Measurements from ENCODE around the gene CST11. TPM values are rescaled to one million over a fixed set of nuclear protein-coding genes. Genes with fewer than 3 reads are reported as not detected.
"Not testable (repeated sequence)": the region's sequence is repeated elsewhere in the genome, so short reads cannot be mapped to it uniquely, and the experiment has no call there.

The CST11 gene
- polyA plus RNA-seq, 1 donor (not counting 4 experiments of a cell fraction or from before 2014, with no cell fraction given) = not detected

GRCh38 chr20:23475395-23475794, 22.7 kb upstream of the CST11 start:
- H3K4me2 ChIP-seq (ENCODE audit: control insufficient read depth, extremely low read depth, insufficient read depth, low read depth, low read length) = no peak overlapping the region
- no peak overlapping the region for H2AFZ ChIP-seq (ENCODE audit: control insufficient read depth, low read length)
- no peak overlapping the region for H3K4me3 ChIP-seq (ENCODE audit: control insufficient read depth in 2 of 3, extremely low read depth in 1 of 3, insufficient read depth in 2 of 3, low read depth in 1 of 3, low read length in 3 of 3)
- no peak overlapping the region for H3K27ac ChIP-seq (ENCODE audit: control insufficient read depth, insufficient read depth, low read length)
- no peaks in the 10 kb centered on the region for H3K36me3 ChIP-seq (ENCODE audit: control insufficient read depth in 2 of 2, extremely low read depth in 1 of 2, insufficient read depth in 2 of 2, low read length in 2 of 2)
- no peaks in the 10 kb centered on the region for H3K79me2 ChIP-seq (ENCODE audit: control insufficient read depth, insufficient read depth, low read length)
- H3K4me1 ChIP-seq (ENCODE audit: control insufficient read depth, extremely low read depth, insufficient read depth, low read length) = no peaks in the 10 kb centered on the region
- H4K20me1 ChIP-seq (ENCODE audit: control insufficient read depth, extremely low read depth, insufficient read depth, low read length) = no peaks in the 10 kb centered on the region
- H3K27me3 ChIP-seq (ENCODE audit: control insufficient read depth, extremely low read depth, insufficient read depth, low read length) = no peaks in the 10 kb centered on the region
- H3K9me3 ChIP-seq (ENCODE audit: control insufficient read depth, low read depth, low read length) = no peaks in the 10 kb centered on the region
- DNase-seq (ENCODE audit: low read depth, low spot score) (no peak), FAIRE-seq (no peak)
- dilution Hi-C loops (cut with MboI; ENCODE audit: extremely low pct_ligation_motif_present, low sequenced_read_pairs) = no loop called here
- H3K9me1 ChIP-seq (ENCODE audit: control insufficient read depth, extremely low read depth, insufficient read depth, low read length) = no peaks in the 10 kb centered on the region
- no peak overlapping the region for H3K9ac ChIP-seq (ENCODE audit: control insufficient read depth, extremely low read depth, insufficient read depth, low read length)
- TF ChIP-seq, protein P1, sequence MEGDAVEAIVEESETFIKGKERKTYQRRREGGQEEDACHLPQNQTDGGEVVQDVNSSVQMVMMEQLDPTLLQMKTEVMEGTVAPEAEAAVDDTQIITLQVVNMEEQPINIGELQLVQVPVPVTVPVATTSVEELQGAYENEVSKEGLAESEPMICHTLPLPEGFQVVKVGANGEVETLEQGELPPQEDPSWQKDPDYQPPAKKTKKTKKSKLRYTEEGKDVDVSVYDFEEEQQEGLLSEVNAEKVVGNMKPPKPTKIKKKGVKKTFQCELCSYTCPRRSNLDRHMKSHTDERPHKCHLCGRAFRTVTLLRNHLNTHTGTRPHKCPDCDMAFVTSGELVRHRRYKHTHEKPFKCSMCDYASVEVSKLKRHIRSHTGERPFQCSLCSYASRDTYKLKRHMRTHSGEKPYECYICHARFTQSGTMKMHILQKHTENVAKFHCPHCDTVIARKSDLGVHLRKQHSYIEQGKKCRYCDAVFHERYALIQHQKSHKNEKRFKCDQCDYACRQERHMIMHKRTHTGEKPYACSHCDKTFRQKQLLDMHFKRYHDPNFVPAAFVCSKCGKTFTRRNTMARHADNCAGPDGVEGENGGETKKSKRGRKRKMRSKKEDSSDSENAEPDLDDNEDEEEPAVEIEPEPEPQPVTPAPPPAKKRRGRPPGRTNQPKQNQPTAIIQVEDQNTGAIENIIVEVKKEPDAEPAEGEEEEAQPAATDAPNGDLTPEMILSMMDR (optimal IDR thresholded peaks at IDR 0.05 in 1 of 3, IDR thresholded peaks at IDR 0.05 in 1 of 3, conservative IDR thresholded peaks at IDR 0.05 in 1 of 3; ENCODE audit: extremely low read depth in 1 of 3, insufficient read depth in 2 of 3, low read length in 3 of 3) = no peak
- no peak for TF ChIP-seq EZH2 (IDR thresholded peaks at IDR 0.05; ENCODE audit: low read length)

GRCh38 chr20:23473293-23473692, 20.6 kb upstream of the CST11 start:
- H3K4me2 ChIP-seq (ENCODE audit: control insufficient read depth, extremely low read depth, insufficient read depth, low read depth, low read length); H3K4me3 ChIP-seq (ENCODE audit: control insufficient read depth in 2 of 3, extremely low read depth in 1 of 3, insufficient read depth in 2 of 3, low read depth in 1 of 3, low read length in 3 of 3); H3K9me1 ChIP-seq (ENCODE audit: control insufficient read depth, extremely low read depth, insufficient read depth, low read length); H3K27me3 ChIP-seq (ENCODE audit: control insufficient read depth, extremely low read depth, insufficient read depth, low read length); H4K20me1 ChIP-seq (ENCODE audit: control insufficient read depth, extremely low read depth, insufficient read depth, low read length); H3K27ac ChIP-seq (ENCODE audit: control insufficient read depth, insufficient read depth, low read length); FAIRE-seq; DNase-seq (ENCODE audit: low read depth, low spot score); H3K4me1 ChIP-seq (ENCODE audit: control insufficient read depth, extremely low read depth, insufficient read depth, low read length); H3K79me2 ChIP-seq (ENCODE audit: control insufficient read depth, insufficient read depth, low read length); H3K36me3 ChIP-seq (ENCODE audit: control insufficient read depth in 2 of 2, extremely low read depth in 1 of 2, insufficient read depth in 2 of 2, low read length in 2 of 2); dilution Hi-C loops (cut with MboI; ENCODE audit: extremely low pct_ligation_motif_present, low sequenced_read_pairs); H3K9ac ChIP-seq (ENCODE audit: control insufficient read depth, extremely low read depth, insufficient read depth, low read length); H3K9me3 ChIP-seq (ENCODE audit: control insufficient read depth, low read depth, low read length); H2AFZ ChIP-seq (ENCODE audit: control insufficient read depth, low read length): not testable (repeated sequence)

DNA sequence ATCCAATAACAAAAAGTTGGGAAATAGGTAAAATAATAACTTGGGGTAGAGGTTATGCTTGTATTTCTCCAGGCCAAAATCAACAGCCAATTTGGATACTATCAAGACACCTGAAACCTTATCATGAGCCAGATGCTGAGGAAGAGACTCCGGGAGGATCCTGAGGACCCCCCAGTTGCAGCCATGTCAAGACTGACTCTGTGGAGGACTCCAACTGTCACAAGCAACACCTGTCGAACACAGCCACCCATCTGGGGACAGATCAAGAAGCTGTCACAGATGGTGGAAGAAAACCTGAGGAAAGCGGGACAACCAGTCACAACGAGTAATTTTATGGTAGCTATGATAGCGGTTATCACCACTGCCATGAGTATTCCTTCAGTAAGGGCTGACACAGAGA, 19.6 kb upstream of the CST11 start:
- H3K4me2 ChIP-seq (ENCODE audit: control insufficient read depth, extremely low read depth, insufficient read depth, low read depth, low read length); H3K27ac ChIP-seq (ENCODE audit: control insufficient read depth, insufficient read depth, low read length); H3K4me1 ChIP-seq (ENCODE audit: control insufficient read depth, extremely low read depth, insufficient read depth, low read length); H3K9me1 ChIP-seq (ENCODE audit: control insufficient read depth, extremely low read depth, insufficient read depth, low read length); H3K9ac ChIP-seq (ENCODE audit: control insufficient read depth, extremely low read depth, insufficient read depth, low read length); dilution Hi-C loops (cut with MboI; ENCODE audit: extremely low pct_ligation_motif_present, low sequenced_read_pairs); DNase-seq (ENCODE audit: low read depth, low spot score); H2AFZ ChIP-seq (ENCODE audit: control insufficient read depth, low read length); H3K4me3 ChIP-seq (ENCODE audit: control insufficient read depth in 2 of 3, extremely low read depth in 1 of 3, insufficient read depth in 2 of 3, low read depth in 1 of 3, low read length in 3 of 3); H3K36me3 ChIP-seq (ENCODE audit: control insufficient read depth in 2 of 2, extremely low read depth in 1 of 2, insufficient read depth in 2 of 2, low read length in 2 of 2); H4K20me1 ChIP-seq (ENCODE audit: control insufficient read depth, extremely low read depth, insufficient read depth, low read length); FAIRE-seq; H3K9me3 ChIP-seq (ENCODE audit: control insufficient read depth, low read depth, low read length); H3K79me2 ChIP-seq (ENCODE audit: control insufficient read depth, insufficient read depth, low read length); H3K27me3 ChIP-seq (ENCODE audit: control insufficient read depth, extremely low read depth, insufficient read depth, low read length): not testable (repeated sequence)

DNA sequence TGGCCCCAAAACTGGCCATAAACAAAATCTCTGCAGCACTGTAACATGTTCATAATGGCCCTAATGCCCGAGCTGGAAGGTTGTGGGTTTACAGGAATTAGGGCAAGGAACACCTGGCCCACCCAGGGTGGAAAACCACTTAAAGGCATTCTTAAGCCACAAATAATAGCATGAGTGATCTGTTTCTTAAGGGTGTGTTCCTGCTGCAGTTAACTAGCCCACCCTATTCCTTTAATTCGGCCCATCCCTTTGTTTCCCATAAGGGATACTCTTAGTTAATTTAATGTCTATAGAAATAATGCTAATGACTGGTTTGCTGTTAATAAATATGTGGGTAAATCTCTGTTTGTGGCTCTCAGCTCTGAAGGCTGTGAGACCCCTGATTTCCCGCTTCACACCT, 14.3 kb upstream of the CST11 start:
- H3K36me3 ChIP-seq (ENCODE audit: control insufficient read depth in 2 of 2, extremely low read depth in 1 of 2, insufficient read depth in 2 of 2, low read length in 2 of 2); FAIRE-seq; H3K9ac ChIP-seq (ENCODE audit: control insufficient read depth, extremely low read depth, insufficient read depth, low read length); H3K27ac ChIP-seq (ENCODE audit: control insufficient read depth, insufficient read depth, low read length); H4K20me1 ChIP-seq (ENCODE audit: control insufficient read depth, extremely low read depth, insufficient read depth, low read length); H3K4me3 ChIP-seq (ENCODE audit: control insufficient read depth in 2 of 3, extremely low read depth in 1 of 3, insufficient read depth in 2 of 3, low read depth in 1 of 3, low read length in 3 of 3); H3K79me2 ChIP-seq (ENCODE audit: control insufficient read depth, insufficient read depth, low read length); DNase-seq (ENCODE audit: low read depth, low spot score); H3K9me3 ChIP-seq (ENCODE audit: control insufficient read depth, low read depth, low read length); dilution Hi-C loops (cut with MboI; ENCODE audit: extremely low pct_ligation_motif_present, low sequenced_read_pairs); H3K9me1 ChIP-seq (ENCODE audit: control insufficient read depth, extremely low read depth, insufficient read depth, low read length); H3K4me2 ChIP-seq (ENCODE audit: control insufficient read depth, extremely low read depth, insufficient read depth, low read depth, low read length); H2AFZ ChIP-seq (ENCODE audit: control insufficient read depth, low read length); H3K4me1 ChIP-seq (ENCODE audit: control insufficient read depth, extremely low read depth, insufficient read depth, low read length); H3K27me3 ChIP-seq (ENCODE audit: control insufficient read depth, extremely low read depth, insufficient read depth, low read length): not testable (repeated sequence)
